Breast epithelium (tissue), 4 donors: ENCODE measurements around the gene SLC22A14. TPM values are rescaled to one million over a fixed set of nuclear protein-coding genes. Genes with fewer than 3 reads are reported as not detected.

Experiments
- DNase-seq, 2 donors: peaks; one replicate each; pipeline ENCODE4 v3.0.0-alpha.2; 2019; ENCODE audit warnings: low spot score in 2 of 2
- H3K27ac ChIP-seq, 2 donors: fragments of 200-600 bp; sonication (generic) in 1 of 2; one replicate each; pipeline ENCODE4 v1.5.1; 2016 to 2019; ENCODE audit warnings: mild to moderate bottlenecking in 1 of 2
- H3K27me3 ChIP-seq, 2 donors: fragments of 200-600 bp; sonication (generic) in 1 of 2; one replicate each; pipeline versions ENCODE4 v1.5.1 to v1.6.0; 2017 to 2019; ENCODE audit warnings: control low read depth in 1 of 2, mild to moderate bottlenecking in 1 of 2
- H3K36me3 ChIP-seq: fragments of 200-600 bp; one replicate; pipeline ENCODE4 v1.5.1; 2019
- H3K4me1 ChIP-seq, 2 donors: fragments of 200-600 bp; sonication (generic); one replicate each; pipeline ENCODE4 v1.5.1; 2016 to 2019; ENCODE audit warnings: control low read depth in 1 of 2
- H3K4me3 ChIP-seq, 3 donors: fragments of 200-600 bp; sonication (generic); 1 replicate in 2 of 3; 2 replicates in 1 of 3; pipeline ENCODE4 v1.5.1; 2016 to 2019; ENCODE audit warnings: mild to moderate bottlenecking in 3 of 3, moderate library complexity in 2 of 3
- H3K9me3 ChIP-seq, 2 donors: fragments of 200-600 bp; sonication (generic) in 1 of 2; one replicate each; pipeline ENCODE4 v1.5.1; 2016 to 2019; ENCODE audit warnings: control low read depth in 1 of 2
- CTCF ChIP-seq, 3 donors: fragments of 450-650 bp; IDR thresholded peaks; one replicate each; pipeline ENCODE4 v1.5.1; 2016 to 2017; ENCODE audit warnings: antibody characterized with exemption in 3 of 3, mild to moderate bottlenecking in 3 of 3, moderate library complexity in 3 of 3
- POLR2A ChIP-seq: fragments of 450-650 bp; IDR thresholded peaks from one replicate; pipeline ENCODE4 v1.6.1; 2016; ENCODE audit warnings: antibody characterized with exemption, mild to moderate bottlenecking, moderate library complexity
- POLR2AphosphoS5 ChIP-seq, 3 donors: sonication (generic); formaldehyde crosslinking; IDR thresholded peaks; one replicate each; pipeline ENCODE4 v1.6.1; 2017; ENCODE audit warnings: antibody characterized with exemption in 3 of 3
- intact Hi-C: fragments of 100-400 bp; cut with DNase I; formaldehyde crosslinking; loops from one replicate; pipeline ENCODE4 v1.15.1; 2023; ENCODE audit warnings: low total_unique reads
- total RNA-seq, 3 donors: library from RNA; depleted of rRNA; stranded (reverse); fragments of >200 nt; gene quantifications; one replicate each; pipeline ENCODE4 v1.1.0, GENCODE V29; 2016

The SLC22A14 gene
- total RNA-seq, 3 donors from 2014 or later, result 0.29 TPM; not detected in 2

DNA sequence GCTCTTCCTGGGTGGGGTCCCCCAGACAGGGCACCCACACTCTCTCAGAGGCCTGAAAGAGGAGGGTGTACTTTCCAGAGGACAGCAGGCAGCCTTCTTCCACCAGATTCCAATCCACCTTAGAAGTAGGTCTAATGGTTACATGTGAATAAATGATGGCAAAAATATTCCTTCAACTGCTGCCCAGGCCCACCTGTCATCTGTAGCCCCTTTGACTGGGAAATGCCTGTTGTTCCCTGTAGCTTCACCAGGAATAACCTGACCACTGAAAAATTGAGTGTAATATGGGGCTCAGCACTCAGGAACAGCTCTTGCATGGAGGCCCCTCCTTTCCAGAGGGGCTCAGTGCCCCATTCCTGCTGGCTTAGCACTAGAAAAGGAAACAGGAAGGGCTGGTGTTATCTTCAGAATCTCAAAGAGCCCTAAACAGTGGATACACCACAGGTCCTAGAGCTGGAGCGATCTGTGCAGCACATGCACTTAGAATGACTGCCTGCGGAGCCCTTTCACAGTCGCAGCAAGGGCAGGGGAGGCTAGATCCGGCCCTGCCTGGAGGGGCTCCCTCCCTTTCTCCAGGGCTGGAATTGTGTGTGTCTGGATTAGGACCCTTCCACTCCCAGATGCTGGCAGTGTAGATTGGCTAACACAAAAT is 32.1 kb downstream of the SLC22A14 start:
- TF ChIP-seq CTCF (IDR thresholded peaks at IDR 0.05), result no peak
- TF ChIP-seq POLR2AphosphoS5 (IDR thresholded peaks at IDR 0.05), result no peak
- TF ChIP-seq POLR2A, result no peak
- Histone ChIP-seq H3K9me3 (no peaks in the 10 kb centered on the region), H3K4me1 (no peaks in the 10 kb centered on the region), H3K27ac (no peak overlapping the region), H3K36me3 (no peaks in the 10 kb centered on the region), H3K4me3 (no peak overlapping the region), H3K27me3 (no peaks in the 10 kb centered on the region)
- no peak for DNase-seq
- intact Hi-C loops, result loop anchor here (1.0 kb wide), 1 partner anchor 38 kb away; no protein-coding TSS in a partner anchor

GRCh38 chr3:38314764-38315487 is 32.8 kb downstream of the SLC22A14 start:
- no peak for TF ChIP-seq POLR2AphosphoS5 (IDR thresholded peaks at IDR 0.05)
- TF ChIP-seq CTCF (IDR thresholded peaks at IDR 0.05), result no peak
- no peak for TF ChIP-seq POLR2A
- intact Hi-C loops, result loop anchor here (1.0 kb wide), 1 partner anchor 39 kb away; no protein-coding TSS in a partner anchor

GRCh38 chr3:38315488-38316230 is 33.6 kb downstream of the SLC22A14 start:
- H3K4me1 ChIP-seq, result no peaks in the 10 kb centered on the region
- no peak for TF ChIP-seq CTCF (IDR thresholded peaks at IDR 0.05)
- no peak for TF ChIP-seq POLR2A
- no peak for TF ChIP-seq POLR2AphosphoS5 (IDR thresholded peaks at IDR 0.05)
- intact Hi-C loops, result no loop called here
- H3K27ac ChIP-seq, result no peak overlapping the region
- no peaks in the 10 kb centered on the region for H3K27me3 ChIP-seq
- DNase-seq, result no peak
- no peaks in the 10 kb centered on the region for H3K9me3 ChIP-seq
- H3K4me3 ChIP-seq, result no peak overlapping the region
- no peaks in the 10 kb centered on the region for H3K36me3 ChIP-seq

More at GRCh38 chr3:38314764-38315487, 32.8 kb downstream of the SLC22A14 start:
- H3K4me3 ChIP-seq, result no peak overlapping the region
- H3K27ac ChIP-seq, result no peak overlapping the region
- H3K27me3 ChIP-seq, result no peaks in the 10 kb centered on the region
- no peaks in the 10 kb centered on the region for H3K4me1 ChIP-seq
- H3K36me3 ChIP-seq, result no peaks in the 10 kb centered on the region
- H3K9me3 ChIP-seq, result no peaks in the 10 kb centered on the region
- no peak for DNase-seq

DNA sequence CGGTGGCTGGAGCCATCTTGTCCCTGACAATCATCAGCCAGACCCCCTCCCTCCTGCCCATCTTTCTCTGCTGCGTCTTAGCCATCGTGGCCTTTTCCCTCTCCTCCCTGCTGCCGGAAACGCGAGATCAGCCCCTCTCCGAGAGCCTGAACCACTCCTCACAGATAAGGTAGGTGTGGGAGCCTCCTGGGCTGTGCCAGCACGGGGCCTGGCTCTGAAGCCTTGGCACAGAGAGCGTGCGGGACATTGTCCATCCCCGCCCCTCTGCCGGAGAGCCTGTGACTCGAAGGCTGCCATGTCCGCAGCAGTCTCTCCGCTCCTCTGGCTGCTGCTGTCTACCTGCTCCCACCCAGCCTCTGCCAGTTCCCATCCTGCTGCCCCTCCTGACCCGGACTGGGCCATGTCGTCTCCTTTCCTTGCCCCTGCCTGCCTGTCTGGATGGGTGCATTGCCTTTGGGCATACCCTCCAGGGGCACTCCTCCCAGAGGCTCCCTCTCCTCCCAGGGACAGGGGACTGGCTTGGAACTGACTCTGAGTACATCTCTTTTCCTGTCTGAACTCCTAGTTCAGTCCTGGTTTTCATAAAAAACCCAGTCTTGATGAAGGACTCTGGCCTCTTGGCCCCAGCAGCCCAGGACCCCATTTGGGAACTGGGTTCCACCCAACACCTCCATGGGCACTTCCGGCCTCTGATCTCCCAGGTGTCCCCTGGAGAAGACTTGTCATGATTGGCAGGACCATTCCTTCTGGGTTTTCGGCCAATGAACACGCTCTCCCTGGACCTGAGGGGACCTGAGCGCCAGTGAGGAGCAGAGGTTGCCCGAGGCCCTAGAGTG is 34.5 kb downstream of the SLC22A14 start:
- no peaks in the 10 kb centered on the region for H3K4me1 ChIP-seq
- no peaks in the 10 kb centered on the region for H3K36me3 ChIP-seq
- intact Hi-C loops, result no loop called here
- TF ChIP-seq POLR2AphosphoS5 (IDR thresholded peaks at IDR 0.05) (no peak), CTCF (IDR thresholded peaks at IDR 0.05) (no peak), POLR2A (no peak)
- peaks cover 0 to 4% of the 10 kb centered on the region in 2 donors for H3K9me3 ChIP-seq
- H3K4me3 ChIP-seq, result no peak overlapping the region
- no peak overlapping the region for H3K27ac ChIP-seq
- no peaks in the 10 kb centered on the region for H3K27me3 ChIP-seq
- no peak for DNase-seq
